Caki2 (cell line): ENCODE results near the gene UGT1A9. TPM values are rescaled to one million over a fixed set of nuclear protein-coding genes. Genes with fewer than 3 reads are reported as not detected.
"Not testable (repeated sequence)": the region's sequence is repeated elsewhere in the genome, so short reads cannot be mapped to it uniquely, and the experiment has no call there.

Experiments
- DNase-seq: peaks from one replicate; pipeline ENCODE4 v3.0.0-alpha.2; 2015; ENCODE audit warnings: low read depth
- in situ Hi-C: cut with HindIII; loops from 2 replicates; pipeline ENCODE4 v1.10.0; 2016; ENCODE audit warnings: low sequenced_read_pairs, low pct_unique_long_range_greater_than_20kb, mixed read lengths
- total RNA-seq: library from RNA; depleted of rRNA; stranded (reverse); fragments of >200 nt; shearing (Covaris generic); gene quantifications from 2 replicates; pipeline ENCODE4 v1.2.3, GENCODE V29; 2014; ENCODE audit warnings: low replicate concordance

The UGT1A9 gene
- total RNA-seq, 1 experiment from 2014 or later = 161 TPM

DNA sequence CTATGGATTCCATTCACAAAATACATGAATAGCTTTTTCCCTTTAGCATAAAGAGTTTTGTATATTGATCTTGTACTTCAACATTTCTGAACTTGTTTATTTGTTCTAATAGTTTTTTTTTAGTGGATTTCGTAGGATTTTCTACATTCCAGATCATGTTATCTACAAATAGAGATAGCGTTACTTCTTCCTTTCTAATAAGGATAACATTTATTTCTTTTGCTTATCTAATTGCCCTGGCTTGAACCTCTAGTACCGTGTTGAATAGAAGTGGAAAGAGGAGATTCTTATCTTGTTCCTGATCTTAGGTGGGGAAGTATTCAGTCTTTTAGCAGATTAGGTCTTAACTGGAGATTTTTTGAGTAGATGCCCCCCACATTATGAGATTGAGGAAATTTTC, 30.5 kb downstream of the UGT1A9 start:
- no peak for DNase-seq
- in situ Hi-C loops = no loop called here

DNA sequence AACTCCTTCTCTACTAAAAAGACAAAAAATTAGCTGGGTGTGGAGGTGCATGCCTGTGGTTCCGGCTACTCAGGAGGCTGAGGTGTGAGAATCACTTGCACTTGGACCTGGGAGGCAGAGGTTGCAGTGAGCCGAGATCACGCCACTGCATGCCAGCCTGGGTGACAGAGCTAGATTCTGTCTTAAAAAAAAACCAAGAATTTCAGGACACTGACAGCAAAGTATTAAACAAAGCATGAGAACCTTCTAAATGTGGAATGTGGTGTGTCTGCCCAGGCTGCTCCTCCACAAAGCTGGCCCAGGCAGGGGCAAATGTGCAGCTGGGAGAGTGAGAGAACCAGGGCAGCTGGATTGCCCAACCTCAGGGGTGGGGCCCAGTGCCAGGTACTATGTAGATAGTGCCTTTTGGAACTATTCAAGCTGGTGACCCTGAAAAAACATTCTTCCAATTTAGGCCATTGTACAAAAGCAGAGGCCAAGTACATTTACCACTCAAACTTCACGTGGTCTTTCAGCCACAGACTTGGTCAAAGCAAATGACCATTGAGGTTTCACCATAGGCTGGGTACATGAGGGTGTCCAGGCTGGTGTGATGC, 34.3 kb downstream of the UGT1A9 start:
- DNase-seq = no peak
- in situ Hi-C loops = no loop called here

DNA sequence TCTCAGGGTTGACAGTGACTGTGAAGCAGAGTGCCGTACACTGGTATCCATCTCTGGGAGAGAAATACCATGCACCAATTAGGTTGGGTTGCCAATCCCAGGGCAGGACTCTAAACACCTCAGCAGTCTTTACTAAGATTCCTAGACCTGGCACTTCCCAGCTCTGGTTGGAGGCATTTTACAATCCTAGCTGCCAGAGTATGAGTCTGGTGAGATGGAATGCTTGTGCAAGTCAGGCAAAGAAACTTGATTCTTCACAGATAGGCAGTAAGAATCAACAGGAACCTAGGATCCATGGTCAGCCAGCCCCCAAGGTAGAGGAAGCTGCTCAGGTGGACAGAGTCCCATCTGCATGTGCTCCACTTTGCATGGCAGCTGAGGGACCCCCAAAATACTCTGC, 35.0 kb downstream of the UGT1A9 start:
- in situ Hi-C loops = no loop called here
- DNase-seq = no peak

DNA sequence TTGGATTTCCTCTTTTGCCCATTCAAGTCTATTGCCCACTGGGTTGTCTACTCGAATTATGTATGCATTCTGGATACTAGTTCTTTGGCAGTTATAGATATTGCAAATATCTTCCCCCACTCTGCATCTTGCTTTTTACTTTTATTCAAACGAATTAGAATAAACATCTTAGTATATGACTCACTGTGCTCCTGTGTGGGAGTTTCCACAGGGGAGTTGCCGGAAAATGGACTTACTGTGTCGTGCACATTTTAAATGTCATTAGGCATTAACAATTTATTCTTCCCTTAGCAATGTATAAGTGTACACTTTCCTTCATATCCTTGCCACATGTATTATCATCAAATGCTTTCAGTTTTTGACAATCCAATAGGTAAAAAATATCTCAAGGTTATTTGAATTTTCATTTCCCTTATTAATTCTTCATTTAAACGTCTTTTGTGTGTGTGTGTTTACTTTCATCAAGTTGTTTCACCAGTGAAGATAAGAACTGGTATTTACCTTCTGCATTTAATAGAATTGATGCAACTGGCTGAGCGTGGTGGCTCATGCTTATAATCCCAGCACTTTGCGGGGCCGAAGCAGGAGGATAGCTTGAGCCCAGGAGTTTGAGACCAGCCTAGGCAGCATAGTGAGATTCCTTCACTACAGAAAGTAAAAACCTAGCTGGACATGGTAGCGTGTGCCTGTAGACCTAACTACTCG, 36.4 kb downstream of the UGT1A9 start:
- in situ Hi-C loops = no loop called here
- no peak for DNase-seq

DNA sequence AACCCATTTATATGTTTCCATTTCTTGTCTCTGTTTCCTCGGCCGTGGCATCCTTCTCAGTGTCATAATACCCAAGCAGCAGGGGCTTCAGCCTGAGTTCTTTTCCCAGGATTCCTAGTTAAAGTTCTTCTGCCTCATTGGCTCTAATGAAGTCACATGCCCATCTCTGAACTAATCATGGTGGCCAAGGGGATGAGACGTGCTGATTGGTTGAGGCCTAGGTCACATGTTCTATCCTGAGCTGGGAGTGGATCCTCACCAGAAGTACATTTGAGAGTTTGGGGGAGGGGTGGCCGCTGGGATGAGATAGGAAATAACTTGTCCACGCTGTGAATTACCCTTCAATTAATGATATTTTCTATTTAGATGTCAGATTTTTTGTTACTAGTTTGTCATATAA, 37.2 kb downstream of the UGT1A9 start:
- DNase-seq = peak; percentile 72
- in situ Hi-C loops = no loop called here

DNA sequence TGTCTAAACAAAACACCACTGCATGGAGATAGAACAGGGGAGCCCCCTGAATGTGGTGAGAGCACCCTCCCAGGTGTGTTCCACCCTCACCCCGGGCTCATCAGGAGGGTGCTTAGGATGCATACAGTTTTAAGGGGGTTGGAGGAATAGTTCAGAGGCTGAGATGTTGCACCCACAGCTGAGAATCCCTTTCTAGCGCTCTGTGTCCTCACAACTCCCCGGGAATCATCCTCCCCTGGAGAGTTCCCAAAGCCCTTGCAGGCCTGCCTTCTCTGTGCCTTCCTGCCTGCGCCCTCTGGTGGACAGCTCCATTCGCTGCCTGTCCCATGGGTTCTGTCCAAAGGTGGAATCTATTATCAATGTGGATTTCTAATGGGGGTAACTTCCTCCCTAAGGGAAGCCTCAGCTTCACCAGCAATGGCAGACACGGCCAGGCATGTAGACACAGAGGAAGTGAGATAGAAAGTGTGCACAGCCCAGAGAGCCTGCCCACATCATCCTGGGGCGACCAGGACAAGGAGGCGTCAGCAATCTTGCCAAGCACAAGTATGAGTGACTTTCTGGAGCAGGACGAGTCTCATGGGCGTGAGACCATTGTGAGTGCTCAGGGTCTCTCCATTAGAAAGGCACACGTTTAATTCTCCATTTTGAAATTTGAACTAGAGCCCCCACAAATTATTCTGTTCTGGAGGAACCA, 39.8 kb downstream of the UGT1A9 start:
- peak; percentile 48 for DNase-seq

DNA sequence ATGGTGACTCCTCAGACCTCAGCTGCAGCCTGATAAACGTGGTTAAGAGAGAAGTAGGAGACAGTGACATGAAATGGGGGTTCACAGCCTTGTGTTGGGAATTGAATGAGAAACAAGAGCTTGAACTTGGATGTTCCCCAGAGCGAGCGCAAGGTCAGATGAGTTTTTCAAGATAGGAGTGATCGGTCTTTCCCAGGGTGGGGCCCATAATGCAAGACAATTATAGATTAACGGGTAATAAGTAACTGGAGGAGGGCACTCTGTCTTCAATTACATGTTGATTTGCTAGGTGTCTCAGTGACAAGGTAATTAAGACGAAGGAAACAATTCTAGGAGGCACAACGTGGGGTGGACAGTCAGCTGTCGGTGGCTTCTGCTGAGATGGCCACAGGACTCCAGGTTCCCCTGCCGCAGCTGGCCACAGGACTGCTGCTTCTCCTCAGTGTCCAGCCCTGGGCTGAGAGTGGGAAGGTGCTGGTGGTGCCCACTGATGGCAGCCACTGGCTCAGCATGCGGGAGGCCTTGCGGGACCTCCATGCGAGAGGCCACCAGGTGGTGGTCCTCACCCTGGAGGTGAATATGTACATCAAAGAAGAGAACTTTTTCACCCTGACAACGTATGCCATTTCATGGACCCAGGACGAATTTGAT, 41.0 kb downstream of the UGT1A9 start, which contains the start of gene UGT1A5:
TSS of gene UGT1A5 (plus strand) at position 297 of the 651 bp plus-strand sequence. CDS start at position 382, 85 bp downstream.
- DNase-seq = no peak
- in situ Hi-C loops = no loop called here

More for the DNA sequence above, 39.8 kb downstream of the UGT1A9 start:
- in situ Hi-C loops = no loop called here

DNA sequence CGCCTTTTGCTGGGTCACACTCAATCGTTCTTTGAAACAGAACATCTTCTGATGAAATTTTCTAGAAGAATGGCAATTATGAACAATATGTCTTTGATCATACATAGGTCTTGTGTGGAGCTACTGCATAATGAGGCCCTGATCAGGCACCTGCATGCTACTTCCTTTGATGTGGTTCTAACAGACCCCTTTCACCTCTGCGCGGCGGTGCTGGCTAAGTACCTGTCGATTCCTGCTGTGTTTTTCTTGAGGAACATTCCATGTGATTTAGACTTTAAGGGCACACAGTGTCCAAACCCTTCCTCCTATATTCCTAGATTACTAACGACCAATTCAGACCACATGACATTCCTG, 41.5 kb downstream of the UGT1A9 start:
- in situ Hi-C loops = no loop called here
- DNase-seq = no peak

DNA sequence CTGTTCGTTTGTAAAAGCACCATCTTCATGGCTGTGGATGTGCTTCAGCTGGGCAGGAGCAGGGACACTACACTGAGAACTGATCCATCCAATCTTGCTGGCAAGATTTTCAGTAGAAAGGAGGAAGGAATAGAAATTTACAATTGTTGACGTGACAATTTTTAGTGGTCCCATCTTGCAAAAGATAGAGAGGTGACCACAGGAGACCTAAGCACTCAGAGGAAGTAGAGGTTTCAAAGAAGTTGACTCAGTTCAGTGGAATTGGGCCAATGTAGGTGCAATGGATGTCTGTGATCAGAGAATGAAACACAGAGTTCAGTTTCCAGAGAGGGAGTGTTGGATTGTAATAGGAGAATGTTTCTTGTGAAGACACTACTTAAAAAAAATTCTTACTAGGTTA, 42.4 kb downstream of the UGT1A9 start:
- in situ Hi-C loops = no loop called here
- no peak for DNase-seq

DNA sequence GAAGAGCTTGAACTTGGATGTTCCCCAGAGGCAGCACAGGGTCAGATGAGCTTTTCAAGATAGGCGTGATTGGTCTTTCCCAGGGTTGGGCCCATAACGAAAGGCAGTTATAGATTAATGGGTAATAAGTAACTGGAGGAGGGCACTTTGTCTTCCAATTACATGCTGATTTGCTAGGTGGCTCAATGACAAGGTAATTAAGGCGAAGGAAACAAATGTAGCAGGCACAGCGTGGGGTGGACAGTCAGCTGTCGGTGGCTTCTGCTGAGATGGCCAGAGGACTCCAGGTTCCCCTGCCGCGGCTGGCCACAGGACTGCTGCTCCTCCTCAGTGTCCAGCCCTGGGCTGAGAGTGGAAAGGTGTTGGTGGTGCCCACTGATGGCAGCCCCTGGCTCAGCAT, 46.9 kb downstream of the UGT1A9 start, which contains the start of gene UGT1A4:
TSS of gene UGT1A4 (plus strand) at position 185 of the 400 bp plus-strand sequence. CDS start at position 270, 85 bp downstream.
- in situ Hi-C loops = no loop called here
- no peak for DNase-seq

DNA sequence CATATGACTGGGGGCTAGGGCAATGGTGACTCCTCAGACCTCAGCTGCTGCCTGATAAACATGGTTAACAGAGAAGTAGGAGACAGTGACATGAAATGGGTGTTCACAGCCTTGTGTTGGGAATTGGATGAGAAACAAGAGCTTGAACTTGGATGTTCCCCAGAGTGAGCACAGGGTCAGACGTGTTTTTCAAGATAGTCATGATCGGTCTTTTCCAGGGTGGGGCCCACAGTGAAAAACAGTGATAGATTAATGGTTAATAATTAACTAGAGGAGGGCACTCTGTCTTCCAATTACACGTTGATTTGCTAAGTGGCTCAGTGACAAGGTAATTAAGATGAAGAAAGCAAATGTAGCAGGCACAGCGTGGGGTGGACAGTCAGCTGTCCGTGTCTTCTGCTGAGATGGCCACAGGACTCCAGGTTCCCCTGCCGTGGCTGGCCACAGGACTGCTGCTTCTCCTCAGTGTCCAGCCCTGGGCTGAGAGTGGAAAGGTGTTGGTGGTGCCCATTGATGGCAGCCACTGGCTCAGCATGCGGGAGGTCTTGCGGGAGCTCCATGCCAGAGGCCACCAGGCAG, 57.1 kb downstream of the UGT1A9 start, which contains the start of gene UGT1A3:
TSS of gene UGT1A3 (plus strand) at position 320 of the 579 bp plus-strand sequence. CDS start at position 405, 85 bp downstream.
- in situ Hi-C loops = no loop called here

DNA sequence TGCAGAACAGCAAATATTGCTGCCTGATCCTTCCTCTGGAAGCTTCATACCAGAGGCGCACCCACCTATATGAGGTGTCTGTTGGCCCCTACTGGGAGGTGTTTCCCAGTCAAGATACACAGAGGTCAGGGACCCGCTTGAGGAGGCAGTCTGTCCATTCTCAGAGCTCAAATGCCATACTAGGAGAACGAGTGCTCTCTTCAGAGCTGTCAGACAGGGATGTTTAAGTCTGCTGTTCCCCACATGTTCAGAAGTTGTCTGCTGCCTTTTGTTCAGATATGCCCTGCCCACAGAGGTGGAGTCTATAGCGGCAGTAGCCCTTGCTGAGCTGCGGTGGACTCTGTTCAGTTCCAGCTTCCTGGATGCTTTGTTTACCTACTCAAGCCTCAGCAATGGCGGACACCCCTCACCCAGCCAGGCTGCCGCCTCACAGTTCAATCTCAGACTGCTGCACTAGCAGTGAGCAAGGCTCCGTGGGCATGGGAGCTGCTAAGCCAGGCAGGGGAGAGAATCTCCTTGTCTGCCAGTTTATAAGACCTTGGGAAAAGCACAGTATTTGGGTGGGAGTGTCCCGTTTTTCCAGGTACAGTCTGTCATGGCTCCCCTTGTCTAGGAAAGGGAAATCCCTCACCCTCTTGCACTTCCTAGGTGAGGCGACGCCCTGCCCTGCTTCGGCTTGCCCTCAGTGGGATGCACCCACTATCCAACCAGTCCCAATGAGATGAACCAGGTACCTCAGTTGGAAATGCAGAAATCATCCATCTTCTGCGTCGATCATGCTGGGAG, 65.4 kb downstream of the UGT1A9 start:
- DNase-seq, in situ Hi-C loops: not testable (repeated sequence)

More for the DNA sequence above, 57.1 kb downstream of the UGT1A9 start, which contains the start of gene UGT1A3:
- peak; percentile 61 for DNase-seq

DNA sequence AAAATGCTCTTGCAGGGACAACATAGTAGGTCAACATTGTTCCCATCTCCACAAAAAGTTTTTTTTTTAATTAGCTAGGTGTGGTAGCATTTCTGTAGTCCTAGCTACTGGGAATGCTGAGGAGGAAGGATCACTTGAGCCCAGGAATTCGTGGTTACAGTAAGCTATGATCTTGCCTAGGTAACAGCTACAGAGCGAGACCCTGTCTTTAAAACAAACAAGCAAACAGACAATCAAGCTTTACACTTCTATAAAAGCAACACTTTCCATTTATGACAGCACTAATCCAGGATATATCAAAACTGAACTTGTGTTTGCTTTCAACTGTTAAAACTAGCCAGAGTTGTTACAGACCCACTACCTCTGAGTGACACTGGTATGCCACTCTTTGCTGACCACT, 69.2 kb downstream of the UGT1A9 start:
- in situ Hi-C loops = no loop called here

DNA sequence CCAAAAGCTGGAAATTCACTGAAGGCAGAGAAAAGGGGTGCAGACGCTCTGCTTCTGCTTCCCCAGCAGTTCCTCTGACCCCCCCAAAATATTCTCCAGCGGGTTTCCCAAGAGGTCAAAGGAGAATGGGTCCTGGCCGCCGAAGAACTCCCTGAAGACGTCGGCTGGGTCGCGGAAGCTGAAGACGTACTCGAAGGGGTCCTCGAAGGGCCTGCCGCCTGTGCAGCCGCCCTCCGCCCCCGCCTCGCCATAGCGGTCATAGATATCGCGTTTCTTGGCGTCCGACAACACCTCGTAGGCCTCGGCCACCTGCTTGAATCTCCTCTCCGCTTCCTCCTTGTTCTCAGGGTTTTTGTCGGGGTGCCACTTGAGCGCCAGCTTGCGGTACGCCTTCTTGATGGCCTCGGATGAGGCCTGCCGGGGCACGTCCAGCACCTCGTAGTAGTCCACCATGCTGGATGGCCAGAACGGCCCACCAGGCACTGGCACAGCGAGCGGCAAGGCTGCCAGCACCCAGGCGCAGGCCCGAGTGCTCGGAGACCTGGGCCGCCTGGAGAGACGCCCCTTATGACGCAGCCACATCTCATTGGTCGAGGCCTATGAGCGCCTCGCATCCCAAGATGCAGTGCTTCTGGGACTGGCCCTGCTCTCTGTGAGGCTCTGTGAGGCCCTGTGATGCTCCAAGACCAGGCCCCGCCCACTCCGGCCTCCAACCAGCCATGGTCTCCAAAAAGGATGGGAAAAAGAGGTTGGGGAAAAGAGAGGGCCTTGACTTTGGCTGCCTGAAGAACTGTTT, 72.0 kb downstream of the UGT1A9 start:
- in situ Hi-C loops = no loop called here
- DNase-seq = no peak

More for the DNA sequence above, 69.2 kb downstream of the UGT1A9 start:
- no peak for DNase-seq

DNA sequence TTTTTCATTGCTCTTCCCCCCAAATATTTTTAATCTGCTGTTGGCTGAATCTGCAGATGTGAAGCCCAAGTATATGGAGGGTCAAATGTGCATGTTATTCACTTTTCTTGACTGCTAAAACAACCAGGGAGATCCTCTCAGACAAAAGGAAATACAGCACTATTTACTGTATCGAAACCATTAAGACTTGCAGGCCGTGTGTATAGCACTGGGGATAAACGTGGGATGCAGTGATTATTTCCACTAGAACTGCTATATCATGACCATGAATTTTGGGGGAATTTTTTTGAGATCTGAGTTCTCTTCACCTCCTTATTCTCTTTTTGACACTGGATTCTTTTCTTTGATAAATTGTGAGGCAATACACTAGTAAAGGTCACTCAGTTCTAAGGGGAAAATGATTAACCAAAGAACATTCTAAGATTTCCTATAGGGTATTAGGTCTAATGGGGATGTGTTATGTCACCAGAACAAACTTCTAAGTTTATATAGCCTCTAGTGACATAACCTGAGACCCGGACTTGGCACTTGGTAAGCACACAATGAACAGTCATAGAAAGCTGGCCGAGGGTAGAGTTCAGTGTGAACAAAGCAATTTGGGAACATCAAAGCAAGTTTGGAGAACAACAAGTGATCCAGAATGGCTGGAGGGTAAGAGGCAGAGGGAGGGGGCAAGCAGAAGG, 73.5 kb downstream of the UGT1A9 start:
- DNase-seq = no peak
- in situ Hi-C loops = no loop called here

DNA sequence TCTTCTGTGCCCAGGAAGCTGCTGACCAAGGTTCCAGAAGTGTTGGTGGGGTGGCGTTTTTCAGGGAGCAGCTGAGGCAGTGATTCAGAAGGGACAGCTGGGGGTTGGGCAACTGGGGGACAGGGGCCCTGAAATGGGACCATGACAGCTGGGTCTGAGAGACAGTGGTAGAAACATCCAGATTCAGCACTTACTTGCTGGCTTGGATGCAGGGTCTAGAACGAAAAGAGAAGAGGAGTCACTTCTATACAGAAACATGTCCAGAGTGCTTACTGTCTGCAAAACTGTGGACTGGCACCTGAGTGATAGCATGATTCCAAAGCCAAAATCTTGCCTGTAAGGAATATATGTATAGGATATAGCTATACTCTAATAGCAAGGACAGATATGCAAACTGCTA, 74.1 kb downstream of the UGT1A9 start:
- in situ Hi-C loops, DNase-seq: not testable (repeated sequence)
